ENCODE measurements around the gene CLEC16A. TPM values are rescaled to one million over a fixed set of nuclear protein-coding genes. Genes with fewer than 3 reads are reported as not detected.

CLEC16A gene
- total and polyA plus RNA-seq, 2 donors (not counting 1 experiment from before 2014, with no cell fraction given): 21.9 to 79.5 TPM

DNA sequence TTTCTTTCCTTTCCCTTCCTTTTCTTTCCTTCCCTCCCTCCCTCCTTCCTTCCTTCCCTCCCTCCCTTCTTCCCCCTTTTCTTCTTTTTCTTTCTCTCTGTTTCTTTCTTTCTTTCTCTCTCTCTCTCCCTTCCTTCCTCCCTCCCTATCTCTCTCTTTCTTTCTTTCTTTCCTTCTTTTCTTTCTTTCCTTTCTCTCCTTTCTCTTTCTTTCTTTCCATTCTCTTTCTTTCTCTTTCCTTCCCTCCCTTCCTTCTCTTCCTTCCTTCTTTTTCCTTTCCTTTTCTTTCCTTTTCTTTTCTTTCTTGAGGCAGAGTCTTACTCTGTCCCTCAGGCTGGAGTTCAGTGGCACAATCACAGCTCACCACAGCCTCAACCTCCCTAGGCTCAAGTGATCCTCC lies 33.1 kb upstream of the CLEC16A start:
- Histone ChIP-seq H3K27ac (ENCODE audit: low read length in 2 of 2) (peak overlapping the region; percentile 92 to 95), H3K79me2 (ENCODE audit: control insufficient read depth, insufficient read depth, low read length) (peaks cover 58% of the 10 kb centered on the region), H3K4me3 (ENCODE audit: control extremely low read depth in 1 of 5, extremely low read depth in 1 of 5, insufficient read depth in 1 of 5, low read depth in 2 of 5, low read length in 4 of 5) (no peak overlapping the region), H4K20me1 (ENCODE audit: control insufficient read depth, insufficient read depth, low read length, poor library complexity, severe bottlenecking) (peaks cover 74% of the 10 kb centered on the region), H3K27me3 (replicated peaks in 1 of 4; ENCODE audit: control extremely low read depth in 1 of 4, control insufficient read depth in 3 of 4, insufficient read depth in 4 of 4, low read length in 3 of 4) (no peaks in the 10 kb centered on the region), H3K9me3 (ENCODE audit: control extremely low read depth in 1 of 3, control insufficient read depth in 2 of 3, insufficient read depth in 1 of 3, low read length in 2 of 3) (peaks cover 0 to 4% (median 0%) of the 10 kb centered on the region in 3 donors), H3K4me2 (replicated peaks; ENCODE audit: low read depth, low read length, poor library complexity, severe bottlenecking) (peak overlapping the region; percentile 66), H2AFZ (ENCODE audit: insufficient read depth, low read depth, low read length, poor library complexity, severe bottlenecking) (no peak overlapping the region), H3K36me3 (replicated peaks in 1 of 2; ENCODE audit: control extremely low read depth in 1 of 2, control insufficient read depth in 1 of 2, extremely low read depth in 1 of 2, insufficient read depth in 2 of 2, low read length in 1 of 2) (peaks cover 7 to 89% of the 10 kb centered on the region in 2 experiments), H3K4me1 (ENCODE audit: control insufficient read depth in 2 of 2, insufficient read depth in 2 of 2, low read length in 2 of 2) (peaks cover 77 to 88% of the 10 kb centered on the region in 2 donors), H3K9ac (ENCODE audit: low read length) (no peak overlapping the region)
- Mint-ChIP-seq H3K27ac (peak overlapping the region; percentile 94), H3K4me1 (peaks cover 79% of the 10 kb centered on the region), H3K4me3 (no peak overlapping the region), H3K27me3 (no peaks in the 10 kb centered on the region), H3K9me3 (ENCODE audit: insufficient read depth) (no peaks in the 10 kb centered on the region)
- DNase-seq (no peak), ATAC-seq (ENCODE audit: low read depth) (no peak)
- intact Hi-C loops (cut with micrococcal nuclease): no loop called here
- TF ChIP-seq, protein P1, sequence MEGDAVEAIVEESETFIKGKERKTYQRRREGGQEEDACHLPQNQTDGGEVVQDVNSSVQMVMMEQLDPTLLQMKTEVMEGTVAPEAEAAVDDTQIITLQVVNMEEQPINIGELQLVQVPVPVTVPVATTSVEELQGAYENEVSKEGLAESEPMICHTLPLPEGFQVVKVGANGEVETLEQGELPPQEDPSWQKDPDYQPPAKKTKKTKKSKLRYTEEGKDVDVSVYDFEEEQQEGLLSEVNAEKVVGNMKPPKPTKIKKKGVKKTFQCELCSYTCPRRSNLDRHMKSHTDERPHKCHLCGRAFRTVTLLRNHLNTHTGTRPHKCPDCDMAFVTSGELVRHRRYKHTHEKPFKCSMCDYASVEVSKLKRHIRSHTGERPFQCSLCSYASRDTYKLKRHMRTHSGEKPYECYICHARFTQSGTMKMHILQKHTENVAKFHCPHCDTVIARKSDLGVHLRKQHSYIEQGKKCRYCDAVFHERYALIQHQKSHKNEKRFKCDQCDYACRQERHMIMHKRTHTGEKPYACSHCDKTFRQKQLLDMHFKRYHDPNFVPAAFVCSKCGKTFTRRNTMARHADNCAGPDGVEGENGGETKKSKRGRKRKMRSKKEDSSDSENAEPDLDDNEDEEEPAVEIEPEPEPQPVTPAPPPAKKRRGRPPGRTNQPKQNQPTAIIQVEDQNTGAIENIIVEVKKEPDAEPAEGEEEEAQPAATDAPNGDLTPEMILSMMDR (IDR thresholded peaks at IDR 0.05): peak; percentile 35
- no peak for TF ChIP-seq EZH2 (IDR thresholded peaks at IDR 0.05; ENCODE audit: borderline replicate concordance, insufficient read depth, low read depth, low read length, poor library complexity, severe bottlenecking)
- ChIA-PET CTCF (interaction anchor here (1.0 to 12.7 kb wide), 10 partner anchors 9 to 396 kb away, joined by 3 to 141 read pairs (median 10); partner anchors contain the start of gene CIITA), POLR2A (interaction anchor here (0.5 to 8.3 kb wide), 10 partner anchors 12 to 708 kb away, joined by 3 to 59 read pairs (median 6); partner anchors contain the start of genes CIITA and NUBP1)

DNA sequence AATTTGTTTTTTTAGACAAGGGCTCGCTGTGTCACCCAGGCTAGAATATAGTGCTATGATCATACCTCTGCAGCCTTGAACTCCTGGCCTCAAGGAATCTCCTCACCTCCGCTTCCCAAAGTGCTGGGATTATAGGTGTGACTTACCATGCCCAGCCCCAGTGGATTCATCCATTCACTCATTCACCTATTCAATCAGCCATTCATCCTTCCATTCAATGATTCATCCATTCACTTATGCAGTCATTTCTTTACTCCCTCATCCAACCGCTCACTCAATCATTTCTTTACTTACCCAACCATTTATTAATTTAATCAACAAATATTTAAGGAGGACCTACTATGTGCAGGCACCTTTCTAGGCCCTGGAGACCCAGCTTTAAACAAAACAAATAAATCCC lies 27.8 kb upstream of the CLEC16A start:
- Histone ChIP-seq H3K27me3 (replicated peaks in 1 of 4; ENCODE audit: control extremely low read depth in 1 of 4, control insufficient read depth in 3 of 4, insufficient read depth in 4 of 4, low read length in 3 of 4) (no peaks in the 10 kb centered on the region), H3K9ac (ENCODE audit: low read length) (no peak overlapping the region), H3K36me3 (replicated peaks in 1 of 2; ENCODE audit: control extremely low read depth in 1 of 2, control insufficient read depth in 1 of 2, extremely low read depth in 1 of 2, insufficient read depth in 2 of 2, low read length in 1 of 2) (peaks cover 3 to 87% of the 10 kb centered on the region in 2 experiments), H3K4me1 (ENCODE audit: control insufficient read depth in 2 of 2, insufficient read depth in 2 of 2, low read length in 2 of 2) (peaks cover 70 to 72% of the 10 kb centered on the region in 2 donors), H3K4me2 (replicated peaks; ENCODE audit: low read depth, low read length, poor library complexity, severe bottlenecking) (peak overlapping the region; percentile 30), H3K79me2 (ENCODE audit: control insufficient read depth, insufficient read depth, low read length) (peaks cover 52% of the 10 kb centered on the region), H3K4me3 (ENCODE audit: control extremely low read depth in 1 of 5, extremely low read depth in 1 of 5, insufficient read depth in 1 of 5, low read depth in 2 of 5, low read length in 4 of 5) (no peak overlapping the region), H4K20me1 (ENCODE audit: control insufficient read depth, insufficient read depth, low read length, poor library complexity, severe bottlenecking) (peaks cover 79% of the 10 kb centered on the region), H3K9me3 (ENCODE audit: control extremely low read depth in 1 of 3, control insufficient read depth in 2 of 3, insufficient read depth in 1 of 3, low read length in 2 of 3) (no peaks in the 10 kb centered on the region), H3K27ac (ENCODE audit: low read length in 2 of 2) (peak overlapping the region; percentile 80 to 95), H2AFZ (ENCODE audit: insufficient read depth, low read depth, low read length, poor library complexity, severe bottlenecking) (no peak overlapping the region)
- TF ChIP-seq, protein P1 (IDR thresholded peaks at IDR 0.05): no peak
- no peak for TF ChIP-seq EZH2 (IDR thresholded peaks at IDR 0.05; ENCODE audit: borderline replicate concordance, insufficient read depth, low read depth, low read length, poor library complexity, severe bottlenecking)
- Mint-ChIP-seq H3K27me3 (no peaks in the 10 kb centered on the region), H3K27ac (peak overlapping the region; percentile 82), H3K4me3 (peak overlapping the region; percentile 33), H3K9me3 (ENCODE audit: insufficient read depth) (no peaks in the 10 kb centered on the region), H3K4me1 (peaks cover 75% of the 10 kb centered on the region)
- no peak for DNase-seq
- ChIA-PET CTCF (interaction anchor here (0.5 to 12.7 kb wide), 15 partner anchors 8 to 401 kb away, joined by 3 to 141 read pairs (median 6); partner anchors contain the start of genes CIITA and NUBP1), POLR2A (interaction anchor here (0.7 to 8.3 kb wide), 6 partner anchors 21 to 173 kb away, joined by 3 to 59 read pairs (median 3); partner anchors contain the start of genes CIITA and NUBP1)
- no peak for ATAC-seq (ENCODE audit: low read depth)
- intact Hi-C loops (cut with micrococcal nuclease): no loop called here
- 67% methylated on average over 3 of the region's 3 CpGs for WGBS (ENCODE audit: insufficient coverage)
